ENCODE measurements around the gene APLP1.
"Not testable (repeated sequence)": the region's sequence is repeated elsewhere in the genome, so short reads cannot be mapped to it uniquely, and the experiment has no call there.

The APLP1 gene

GRCh38 chr19:35860818-35861639, 7.3 kb upstream of the APLP1 start:
- Mint-ChIP-seq H3K27me3 (ENCODE audit: low read depth) (peaks cover 63% of the 10 kb centered on the region), H3K4me3 (no peak overlapping the region), H3K4me1 (ENCODE audit: low read depth) (peaks cover 5% of the 10 kb centered on the region), H3K27ac (no peak overlapping the region), H3K9me3 (no peaks in the 10 kb centered on the region), H3K36me3 (ENCODE audit: low read depth) (no peaks in the 10 kb centered on the region)
- DNase-seq (ENCODE audit: low spot score) = no peak

- Mint-ChIP-seq H3K4me3 (no peak overlapping the region), H3K27me3 (ENCODE audit: low read depth) (peaks cover 68% of the 10 kb centered on the region), H3K27ac (no peak overlapping the region)
Measured at GRCh38 chr19:35861640-35862160, 6.7 kb upstream of the APLP1 start.

GRCh38 chr19:35862528-35862927, 5.8 kb upstream of the APLP1 start:
- Mint-ChIP-seq H3K27me3 (ENCODE audit: low read depth) (peaks cover 65% of the 10 kb centered on the region), H3K4me3 (no peak overlapping the region), H3K27ac (no peak overlapping the region), H3K4me1 (ENCODE audit: low read depth) (peaks cover under 1% of the 10 kb centered on the region), H3K36me3 (ENCODE audit: low read depth) (no peaks in the 10 kb centered on the region), H3K9me3 (no peaks in the 10 kb centered on the region)
- DNase-seq (ENCODE audit: low spot score) = no peak

More at GRCh38 chr19:35861640-35862160, 6.7 kb upstream of the APLP1 start:
- H3K9me3 Mint-ChIP-seq = no peaks in the 10 kb centered on the region
- no peaks in the 10 kb centered on the region for H3K36me3 Mint-ChIP-seq (ENCODE audit: low read depth)
- peaks cover 5% of the 10 kb centered on the region for H3K4me1 Mint-ChIP-seq (ENCODE audit: low read depth)
- DNase-seq (ENCODE audit: low spot score) = no peak

- Mint-ChIP-seq H3K27me3 (ENCODE audit: low read depth) (peaks cover 65% of the 10 kb centered on the region), H3K9me3 (no peaks in the 10 kb centered on the region), H3K27ac (no peak overlapping the region), H3K4me3 (no peak overlapping the region), H3K4me1 (ENCODE audit: low read depth) (peaks cover 2% of the 10 kb centered on the region), H3K36me3 (ENCODE audit: low read depth) (no peaks in the 10 kb centered on the region)
- no peak for DNase-seq (ENCODE audit: low spot score)
Measured at GRCh38 chr19:35863018-35863417, 5.4 kb upstream of the APLP1 start.

- Mint-ChIP-seq H3K36me3 (ENCODE audit: low read depth) (no peaks in the 10 kb centered on the region), H3K9me3 (no peaks in the 10 kb centered on the region), H3K27ac (no peak overlapping the region), H3K4me3 (peak overlapping the region; percentile 49), H3K4me1 (ENCODE audit: low read depth) (peaks cover 14% of the 10 kb centered on the region), H3K27me3 (ENCODE audit: low read depth) (peaks cover 33% of the 10 kb centered on the region)
- DNase-seq (ENCODE audit: low spot score) = no peak
Measured at GRCh38 chr19:35868823-35869326, 501 bp downstream of the APLP1 start.

GRCh38 chr19:35869327-35870123, 1.2 kb downstream of the APLP1 start:
- H3K4me1 Mint-ChIP-seq (ENCODE audit: low read depth) = peaks cover 14% of the 10 kb centered on the region
- DNase-seq (ENCODE audit: low spot score) = peak; percentile 87
- peak overlapping the region; percentile 82 for H3K4me3 Mint-ChIP-seq
- H3K27ac Mint-ChIP-seq = peak overlapping the region; percentile 42
- peaks cover 30% of the 10 kb centered on the region for H3K27me3 Mint-ChIP-seq (ENCODE audit: low read depth)
- no peaks in the 10 kb centered on the region for H3K9me3 Mint-ChIP-seq
- H3K36me3 Mint-ChIP-seq (ENCODE audit: low read depth) = no peaks in the 10 kb centered on the region

- H3K36me3 Mint-ChIP-seq (ENCODE audit: low read depth); H3K9me3 Mint-ChIP-seq; DNase-seq (ENCODE audit: low spot score): not testable (repeated sequence)
- Mint-ChIP-seq H3K4me1 (ENCODE audit: low read depth) (peaks cover 14% of the 10 kb centered on the region), H3K4me3 (peak overlapping the region; percentile 82), H3K27me3 (ENCODE audit: low read depth) (peaks cover 30% of the 10 kb centered on the region), H3K27ac (peak overlapping the region; percentile 42)
Measured at GRCh38 chr19:35870124-35870736, 1.9 kb downstream of the APLP1 start.

GRCh38 chr19:35870798-35871197, 2.4 kb downstream of the APLP1 start:
- peaks cover 14% of the 10 kb centered on the region for H3K4me1 Mint-ChIP-seq (ENCODE audit: low read depth)
- H3K36me3 Mint-ChIP-seq (ENCODE audit: low read depth) = no peaks in the 10 kb centered on the region
- DNase-seq (ENCODE audit: low spot score) = no peak
- H3K27ac Mint-ChIP-seq = no peak overlapping the region
- H3K27me3 Mint-ChIP-seq (ENCODE audit: low read depth) = peaks cover 26% of the 10 kb centered on the region
- H3K4me3 Mint-ChIP-seq = no peak overlapping the region
- no peaks in the 10 kb centered on the region for H3K9me3 Mint-ChIP-seq

GRCh38 chr19:35871611-35872010, 3.2 kb downstream of the APLP1 start:
- DNase-seq (ENCODE audit: low spot score) = no peak
- Mint-ChIP-seq H3K36me3 (ENCODE audit: low read depth) (no peaks in the 10 kb centered on the region), H3K4me3 (no peak overlapping the region), H3K27me3 (ENCODE audit: low read depth) (peaks cover 21% of the 10 kb centered on the region), H3K9me3 (no peaks in the 10 kb centered on the region), H3K4me1 (ENCODE audit: low read depth) (peaks cover 14% of the 10 kb centered on the region), H3K27ac (no peak overlapping the region)

GRCh38 chr19:35872180-35872579, 3.8 kb downstream of the APLP1 start:
- Mint-ChIP-seq H3K36me3 (ENCODE audit: low read depth) (no peaks in the 10 kb centered on the region), H3K27me3 (ENCODE audit: low read depth) (peaks cover 19% of the 10 kb centered on the region), H3K4me1 (ENCODE audit: low read depth) (peaks cover 14% of the 10 kb centered on the region), H3K9me3 (no peaks in the 10 kb centered on the region), H3K27ac (no peak overlapping the region), H3K4me3 (no peak overlapping the region)
- no peak for DNase-seq (ENCODE audit: low spot score)

- DNase-seq (ENCODE audit: low spot score) = no peak
- H3K36me3 Mint-ChIP-seq (ENCODE audit: low read depth) = no peaks in the 10 kb centered on the region
Measured at GRCh38 chr19:35874392-35874930, 6.1 kb downstream of the APLP1 start.

GRCh38 chr19:35879068-35879467, 10.7 kb downstream of the APLP1 start:
- Mint-ChIP-seq H3K36me3 (ENCODE audit: low read depth) (no peaks in the 10 kb centered on the region), H3K9me3 (no peaks in the 10 kb centered on the region), H3K4me3 (no peak overlapping the region), H3K27me3 (ENCODE audit: low read depth) (peaks cover 4% of the 10 kb centered on the region), H3K4me1 (ENCODE audit: low read depth) (peaks cover 9% of the 10 kb centered on the region), H3K27ac (no peak overlapping the region)
- no peak for DNase-seq (ENCODE audit: low spot score)

More at GRCh38 chr19:35874392-35874930, 6.1 kb downstream of the APLP1 start:
- Mint-ChIP-seq H3K27ac (no peak overlapping the region), H3K4me1 (ENCODE audit: low read depth) (peaks cover 8% of the 10 kb centered on the region), H3K4me3 (no peak overlapping the region), H3K27me3 (ENCODE audit: low read depth) (peaks cover 8% of the 10 kb centered on the region), H3K9me3 (no peaks in the 10 kb centered on the region)

GRCh38 chr19:35879770-35880317, 11.5 kb downstream of the APLP1 start:
- Mint-ChIP-seq H3K27me3 (ENCODE audit: low read depth) (peaks cover 4% of the 10 kb centered on the region), H3K36me3 (ENCODE audit: low read depth) (no peaks in the 10 kb centered on the region), H3K4me1 (ENCODE audit: low read depth) (peaks cover 9% of the 10 kb centered on the region), H3K9me3 (no peaks in the 10 kb centered on the region), H3K4me3 (no peak overlapping the region), H3K27ac (peak overlapping the region; percentile 55)
- DNase-seq (ENCODE audit: low spot score) = peak; percentile 86

Data from T-helper 2 cell treated with Interferon-gamma antibody and Interleukin-4, amounts not matched to agents 5 μg/mL and 100 μg/mL, for 36 hours (primary cell).